OCI-LY1 (cell line): Measurements from ENCODE around the gene WBP2NL.
A peak's percentile ranks its signal among the peaks of the same experiment; 100 is the strongest.
"Not testable (repeated sequence)": the region's sequence is repeated elsewhere in the genome, so short reads cannot be mapped to it uniquely, and the experiment has no call there.

Experiments
- H2AFZ ChIP-seq: fragments of 200-600 bp; sonication (generic), shearing (Covaris generic); 2 replicates; pipeline ENCODE4 v1.6.0; 2014; ENCODE audit warnings: antibody characterized with exemption, mild to moderate bottlenecking, low read length
- H3F3A ChIP-seq: fragments of 200-600 bp; sonication (generic), shearing (Covaris generic); 2 replicates; pipeline ENCODE4 v1.6.0; 2014; ENCODE audit warnings: mild to moderate bottlenecking, antibody characterized with exemption, low read length, moderate library complexity; ENCODE audit not compliant: insufficient read depth
- H3K27ac ChIP-seq: fragments of 200-600 bp; sonication (generic); 2 replicates; pipeline ENCODE4 v1.5.1; 2014; ENCODE audit warnings: low read length, mixed run types, mild to moderate bottlenecking, low read depth; ENCODE audit not compliant: poor library complexity, severe bottlenecking
- H3K27me3 ChIP-seq: fragments of 200-600 bp; sonication (generic); 2 replicates; pipeline ENCODE4 v1.6.0; 2014; ENCODE audit warnings: antibody characterized with exemption, mild to moderate bottlenecking, low read length, moderate library complexity; ENCODE audit not compliant: insufficient read depth
- H3K36me3 ChIP-seq: fragments of 200-600 bp; sonication (generic); 2 replicates; pipeline ENCODE4 v1.6.1; 2014; ENCODE audit warnings: mild to moderate bottlenecking, antibody characterized with exemption, low read length, moderate library complexity, mixed read lengths; ENCODE audit not compliant: insufficient read depth
- H3K4me1 ChIP-seq: fragments of 200-600 bp; sonication (generic); 2 replicates; pipeline ENCODE4 v1.5.1; 2014; ENCODE audit warnings: mild to moderate bottlenecking, low read length, moderate library complexity; ENCODE audit not compliant: insufficient read depth, severe bottlenecking
- H3K4me2 ChIP-seq: fragments of 200-600 bp; sonication (generic), shearing (Covaris generic); 2 replicates; pipeline ENCODE4 v1.6.1; 2014; ENCODE audit warnings: low read length
- H3K4me3 ChIP-seq: fragments of 200-600 bp; sonication (generic); 2 replicates; pipeline ENCODE4 v1.5.1; 2014; ENCODE audit warnings: low read length, low read depth, mild to moderate bottlenecking, mixed read lengths; ENCODE audit not compliant: poor library complexity, severe bottlenecking
- H3K79me2 ChIP-seq: fragments of 200-600 bp; shearing (Covaris generic); 2 replicates; pipeline ENCODE4 v1.6.1; 2016; ENCODE audit warnings: mixed run types, low read length, mixed read lengths; ENCODE audit not compliant: insufficient read depth
- H3K9ac ChIP-seq: fragments of 200-600 bp; sonication (generic), shearing (Covaris generic); 2 replicates; pipeline ENCODE4 v1.6.1; 2014; ENCODE audit warnings: mild to moderate bottlenecking, low read length, mixed read lengths
- H3K9me2 ChIP-seq: fragments of 200-600 bp; sonication (generic), shearing (Covaris generic); 2 replicates; pipeline ENCODE4 v1.6.1; 2014; ENCODE audit warnings: low read depth, mild to moderate bottlenecking, low read length, mixed read lengths
- H3K9me3 ChIP-seq: fragments of 200-600 bp; shearing (Covaris generic); 2 replicates; pipeline ENCODE4 v1.6.1; 2014; ENCODE audit warnings: low read length, mixed read lengths
- H4K20me1 ChIP-seq: fragments of 200-600 bp; sonication (generic), shearing (Covaris generic); 2 replicates; pipeline ENCODE4 v1.6.0; 2016; ENCODE audit warnings: mild to moderate bottlenecking, low read length; ENCODE audit not compliant: insufficient read depth
- EZH2 ChIP-seq: fragments of 200-600 bp; sonication (generic), shearing (Covaris generic); IDR thresholded peaks from 2 replicates; pipeline ENCODE4 v1.8.0; 2017; ENCODE audit warnings: borderline replicate concordance, mixed run types, mild to moderate bottlenecking, antibody characterized with exemption, low read length, moderate library complexity, mixed read lengths
- TF ChIP-seq, protein P1 (sequence below): fragments of 200-600 bp; sonication (generic), shearing (Covaris generic); IDR thresholded peaks from 2 replicates; pipeline ENCODE4 v1.5.1; 2017; ENCODE audit warnings: mild to moderate bottlenecking, antibody characterized with exemption, low read length, moderate library complexity, mixed read lengths

WBP2NL gene, protein sequence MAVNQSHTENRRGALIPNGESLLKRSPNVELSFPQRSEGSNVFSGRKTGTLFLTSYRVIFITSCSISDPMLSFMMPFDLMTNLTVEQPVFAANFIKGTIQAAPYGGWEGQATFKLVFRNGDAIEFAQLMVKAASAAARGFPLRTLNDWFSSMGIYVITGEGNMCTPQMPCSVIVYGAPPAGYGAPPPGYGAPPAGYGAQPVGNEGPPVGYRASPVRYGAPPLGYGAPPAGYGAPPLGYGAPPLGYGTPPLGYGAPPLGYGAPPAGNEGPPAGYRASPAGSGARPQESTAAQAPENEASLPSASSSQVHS

GRCh38 chr22:41998361-41999261 lies at the start of gene WBP2NL:
TSS of gene WBP2NL (plus strand) at chr22:41998788. CDS start at chr22:41998819, 31 bp downstream.
- Histone ChIP-seq H3K4me3 (peak within 1 kb of the TSS; percentile 64), H3K27ac (no peak within 1 kb of the TSS), H2AFZ (0 out of 2 replicates have a peak within 1 kb of the TSS, but pooled peaks have one; percentile 30), H3K9me3 (no peaks in the 10 kb centered on the region), H3K9ac (peak within 1 kb of the TSS; percentile 49; the same call in 1 of the 2 replicates), H3K9me2 (no peaks in the 10 kb centered on the region), H3F3A (no peaks in the 10 kb centered on the region), H3K36me3 (no peaks in the 10 kb centered on the region; the same call in 1 of the 2 replicates), H3K4me2 (peak within 1 kb of the TSS; percentile 72), H4K20me1 (no peaks in the 10 kb centered on the region), H3K4me1 (peaks cover 12% of the 10 kb centered on the region), H3K27me3 (peaks cover 5% of the 10 kb centered on the region; the same call in 1 of the 2 replicates), H3K79me2 (no peaks in the 10 kb centered on the region)
- TF ChIP-seq EZH2: no peak
- TF ChIP-seq, protein P1, sequence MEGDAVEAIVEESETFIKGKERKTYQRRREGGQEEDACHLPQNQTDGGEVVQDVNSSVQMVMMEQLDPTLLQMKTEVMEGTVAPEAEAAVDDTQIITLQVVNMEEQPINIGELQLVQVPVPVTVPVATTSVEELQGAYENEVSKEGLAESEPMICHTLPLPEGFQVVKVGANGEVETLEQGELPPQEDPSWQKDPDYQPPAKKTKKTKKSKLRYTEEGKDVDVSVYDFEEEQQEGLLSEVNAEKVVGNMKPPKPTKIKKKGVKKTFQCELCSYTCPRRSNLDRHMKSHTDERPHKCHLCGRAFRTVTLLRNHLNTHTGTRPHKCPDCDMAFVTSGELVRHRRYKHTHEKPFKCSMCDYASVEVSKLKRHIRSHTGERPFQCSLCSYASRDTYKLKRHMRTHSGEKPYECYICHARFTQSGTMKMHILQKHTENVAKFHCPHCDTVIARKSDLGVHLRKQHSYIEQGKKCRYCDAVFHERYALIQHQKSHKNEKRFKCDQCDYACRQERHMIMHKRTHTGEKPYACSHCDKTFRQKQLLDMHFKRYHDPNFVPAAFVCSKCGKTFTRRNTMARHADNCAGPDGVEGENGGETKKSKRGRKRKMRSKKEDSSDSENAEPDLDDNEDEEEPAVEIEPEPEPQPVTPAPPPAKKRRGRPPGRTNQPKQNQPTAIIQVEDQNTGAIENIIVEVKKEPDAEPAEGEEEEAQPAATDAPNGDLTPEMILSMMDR: no peak

GRCh38 chr22:41948928-41949296 lies 49.7 kb upstream of the WBP2NL start:
- H3K9me2 ChIP-seq, H3K79me2 ChIP-seq, H3K4me3 ChIP-seq, H3K9ac ChIP-seq, H3K27me3 ChIP-seq, H3K9me3 ChIP-seq, H3K27ac ChIP-seq, H3F3A ChIP-seq, H2AFZ ChIP-seq, H4K20me1 ChIP-seq: not testable (repeated sequence)
- Histone ChIP-seq H3K36me3 (peaks cover 20% of the 10 kb centered on the region), H3K4me2 (peak overlapping the region; percentile 12; the same call in 1 of the 2 replicates), H3K4me1 (peaks cover 46% of the 10 kb centered on the region)

- H3K9me3 ChIP-seq: no peaks in the 10 kb centered on the region
- peaks cover 10% of the 10 kb centered on the region for H3K79me2 ChIP-seq
- no peak overlapping the region; the same call in 1 of the 2 replicates for H3K9ac ChIP-seq
- peaks cover 14% of the 10 kb centered on the region for H3K36me3 ChIP-seq
- H3F3A ChIP-seq: no peaks in the 10 kb centered on the region
- no peak overlapping the region for H3K27ac ChIP-seq
- no peak overlapping the region for H2AFZ ChIP-seq
- H4K20me1 ChIP-seq: no peaks in the 10 kb centered on the region
- peak overlapping the region; percentile 12; the same call in 1 of the 2 replicates for H3K4me2 ChIP-seq
- no peaks in the 10 kb centered on the region for H3K9me2 ChIP-seq
- H3K4me3 ChIP-seq: no peak overlapping the region
- H3K27me3 ChIP-seq: no peaks in the 10 kb centered on the region
- TF ChIP-seq, protein P1: no peak
- TF ChIP-seq EZH2: no peak
- peaks cover 44% of the 10 kb centered on the region for H3K4me1 ChIP-seq
These were observed 49.2 kb upstream of the WBP2NL start for GRCh38 chr22:41949297-41949965.
